ENCODE data around the gene NPR3.
A peak's percentile ranks its signal among the peaks of the same experiment; 100 is the strongest.

The NPR3 gene, protein sequence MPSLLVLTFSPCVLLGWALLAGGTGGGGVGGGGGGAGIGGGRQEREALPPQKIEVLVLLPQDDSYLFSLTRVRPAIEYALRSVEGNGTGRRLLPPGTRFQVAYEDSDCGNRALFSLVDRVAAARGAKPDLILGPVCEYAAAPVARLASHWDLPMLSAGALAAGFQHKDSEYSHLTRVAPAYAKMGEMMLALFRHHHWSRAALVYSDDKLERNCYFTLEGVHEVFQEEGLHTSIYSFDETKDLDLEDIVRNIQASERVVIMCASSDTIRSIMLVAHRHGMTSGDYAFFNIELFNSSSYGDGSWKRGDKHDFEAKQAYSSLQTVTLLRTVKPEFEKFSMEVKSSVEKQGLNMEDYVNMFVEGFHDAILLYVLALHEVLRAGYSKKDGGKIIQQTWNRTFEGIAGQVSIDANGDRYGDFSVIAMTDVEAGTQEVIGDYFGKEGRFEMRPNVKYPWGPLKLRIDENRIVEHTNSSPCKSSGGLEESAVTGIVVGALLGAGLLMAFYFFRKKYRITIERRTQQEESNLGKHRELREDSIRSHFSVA

DNA sequence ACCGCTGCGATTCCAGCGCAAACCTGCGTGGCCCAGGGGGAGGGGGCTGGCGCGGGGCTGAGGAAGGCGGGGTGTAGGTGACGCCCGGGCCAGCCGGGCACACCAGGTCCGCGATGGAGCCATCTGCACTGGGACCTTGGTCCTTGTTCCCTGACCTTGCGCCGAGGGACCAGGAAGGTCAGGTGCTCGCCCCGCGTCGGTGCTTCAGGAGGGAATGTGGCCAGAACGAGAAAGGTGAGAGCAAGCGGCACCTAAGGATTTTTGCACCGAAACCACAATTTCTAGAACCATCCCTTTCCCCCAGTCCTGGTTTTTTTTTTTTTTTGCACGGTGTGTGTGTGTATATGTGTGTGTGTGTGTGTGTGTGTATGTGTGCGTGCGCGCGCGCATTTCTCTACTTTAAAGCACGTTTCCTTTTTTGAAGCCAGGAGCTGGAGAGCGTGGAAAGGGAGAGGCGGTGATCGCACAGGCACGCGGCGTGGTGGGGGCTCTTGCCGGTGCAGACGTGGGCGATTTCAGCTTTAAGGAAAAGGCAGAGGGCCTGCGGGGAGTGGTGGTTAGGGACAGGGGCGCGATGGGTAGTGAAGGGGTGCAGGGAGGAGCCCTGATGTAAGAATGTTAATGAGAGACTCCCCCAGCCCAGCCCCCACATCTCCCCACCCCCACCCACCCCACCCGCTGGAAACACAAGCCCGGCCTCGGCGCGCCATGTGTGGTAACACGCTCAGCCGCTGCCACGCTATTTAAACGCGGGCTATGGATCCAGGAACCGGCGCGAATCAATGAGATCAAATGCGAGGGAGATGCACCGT, at the start of gene NPR3:
TSS of gene NPR3 (plus strand) at position 772 of the 812 bp plus-strand sequence. CDS start 456 bp downstream, outside the sequence.
- TF ChIP-seq, protein P1, sequence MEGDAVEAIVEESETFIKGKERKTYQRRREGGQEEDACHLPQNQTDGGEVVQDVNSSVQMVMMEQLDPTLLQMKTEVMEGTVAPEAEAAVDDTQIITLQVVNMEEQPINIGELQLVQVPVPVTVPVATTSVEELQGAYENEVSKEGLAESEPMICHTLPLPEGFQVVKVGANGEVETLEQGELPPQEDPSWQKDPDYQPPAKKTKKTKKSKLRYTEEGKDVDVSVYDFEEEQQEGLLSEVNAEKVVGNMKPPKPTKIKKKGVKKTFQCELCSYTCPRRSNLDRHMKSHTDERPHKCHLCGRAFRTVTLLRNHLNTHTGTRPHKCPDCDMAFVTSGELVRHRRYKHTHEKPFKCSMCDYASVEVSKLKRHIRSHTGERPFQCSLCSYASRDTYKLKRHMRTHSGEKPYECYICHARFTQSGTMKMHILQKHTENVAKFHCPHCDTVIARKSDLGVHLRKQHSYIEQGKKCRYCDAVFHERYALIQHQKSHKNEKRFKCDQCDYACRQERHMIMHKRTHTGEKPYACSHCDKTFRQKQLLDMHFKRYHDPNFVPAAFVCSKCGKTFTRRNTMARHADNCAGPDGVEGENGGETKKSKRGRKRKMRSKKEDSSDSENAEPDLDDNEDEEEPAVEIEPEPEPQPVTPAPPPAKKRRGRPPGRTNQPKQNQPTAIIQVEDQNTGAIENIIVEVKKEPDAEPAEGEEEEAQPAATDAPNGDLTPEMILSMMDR (IDR thresholded peaks at IDR 0.05; ENCODE audit: insufficient read depth, low read depth, low read length, missing control alignments): no peak
- peak; percentile 45 for DNase-seq (ENCODE audit: low read depth)
- H3K4me3 ChIP-seq (ENCODE audit: low read length): peak within 1 kb of the TSS; percentile 75

DNA sequence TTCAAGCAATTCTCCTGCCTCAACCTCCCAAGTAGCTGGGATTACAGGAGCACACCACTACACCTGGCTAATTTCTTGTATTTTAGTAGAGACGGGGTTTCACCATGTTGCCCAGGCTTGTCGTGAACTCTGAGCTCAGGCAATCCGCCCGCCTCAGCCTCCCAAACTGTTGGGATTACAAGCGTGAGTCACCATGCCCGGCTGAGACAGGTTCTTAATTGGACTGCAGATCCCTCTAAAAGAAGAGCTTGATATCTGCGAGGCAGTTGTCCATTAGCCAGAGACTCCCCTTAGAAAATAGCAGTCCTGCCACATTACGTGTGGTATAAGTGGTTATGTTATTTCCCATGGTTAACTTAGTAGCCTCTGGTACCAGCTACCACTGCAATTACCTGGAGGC, 46.6 kb upstream of the NPR3 start:
- H3K4me3 ChIP-seq (ENCODE audit: low read length): no peak overlapping the region
- peak; percentile 54 for DNase-seq (ENCODE audit: low read depth)

DNA sequence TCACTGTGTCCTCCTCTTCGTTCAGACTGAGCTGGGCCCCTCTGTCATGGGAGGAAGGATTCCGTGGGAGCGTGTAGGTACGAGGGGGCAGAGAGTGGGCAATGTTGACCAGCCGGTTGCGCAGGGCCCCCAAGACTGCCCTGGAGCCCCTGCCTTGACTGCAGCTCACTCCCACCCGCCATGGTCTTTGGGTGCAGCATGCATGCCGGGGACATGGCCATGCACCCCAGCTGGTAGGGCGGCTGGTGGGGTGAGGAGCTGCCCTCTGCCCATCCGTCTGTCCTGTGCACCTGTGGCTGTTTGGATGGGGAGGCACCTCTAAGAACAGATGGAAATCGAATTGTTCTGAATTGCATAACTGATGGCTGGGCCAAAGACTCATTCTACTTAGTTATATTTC, 42.6 kb upstream of the NPR3 start:
- TF ChIP-seq, protein P1 (IDR thresholded peaks at IDR 0.05; ENCODE audit: insufficient read depth, low read depth, low read length, missing control alignments): no peak
- H3K4me3 ChIP-seq (ENCODE audit: low read length): no peak overlapping the region
- no peak for DNase-seq (ENCODE audit: low read depth)

More for the DNA sequence above, 46.6 kb upstream of the NPR3 start:
- TF ChIP-seq, protein P1 (IDR thresholded peaks at IDR 0.05; ENCODE audit: insufficient read depth, low read depth, low read length, missing control alignments): no peak

DNA sequence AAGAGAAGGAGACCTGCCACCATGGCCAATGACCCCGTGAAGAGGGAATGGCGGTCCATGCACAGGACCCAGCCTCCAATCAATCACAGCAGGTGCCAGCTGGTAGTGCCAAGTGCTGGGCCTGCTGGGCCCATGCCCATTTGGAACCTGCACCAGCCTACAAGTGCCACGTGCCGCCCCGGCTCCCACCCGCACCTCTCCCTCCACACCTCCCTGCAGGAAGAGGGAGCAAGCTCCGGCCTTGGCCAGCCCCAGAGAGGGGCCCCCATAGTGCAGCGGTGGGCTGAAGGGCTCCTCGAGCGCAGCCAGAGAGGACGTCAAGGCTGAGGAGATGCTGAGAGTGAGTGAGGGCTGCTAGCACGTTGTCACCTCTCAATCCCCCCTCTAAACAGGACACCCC, 37.8 kb upstream of the NPR3 start:
- TF ChIP-seq, protein P1 (IDR thresholded peaks at IDR 0.05; ENCODE audit: insufficient read depth, low read depth, low read length, missing control alignments): no peak
- no peak overlapping the region for H3K4me3 ChIP-seq (ENCODE audit: low read length)
- DNase-seq (ENCODE audit: low read depth): no peak

DNA sequence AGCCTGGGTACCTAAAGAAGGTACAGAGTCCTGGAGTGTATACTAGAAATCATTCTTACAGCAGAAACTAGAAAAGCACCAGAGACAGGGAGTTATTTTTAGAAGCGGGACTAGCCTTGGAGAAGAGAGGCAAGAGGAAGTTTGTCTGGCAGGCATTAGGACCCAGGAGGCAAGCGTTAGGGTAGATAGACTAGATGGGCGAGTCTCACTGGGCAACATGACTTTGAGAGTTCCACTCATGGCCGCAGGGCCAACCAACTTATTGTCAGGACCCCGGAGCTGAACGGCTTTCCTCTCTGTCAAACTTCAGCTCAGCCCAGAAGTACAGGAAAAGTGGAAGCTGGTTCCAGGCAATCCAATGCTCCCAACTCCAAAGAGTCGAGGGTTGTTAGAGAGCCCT, 34.1 kb upstream of the NPR3 start:
- H3K4me3 ChIP-seq (ENCODE audit: low read length): no peak overlapping the region
- TF ChIP-seq, protein P1 (IDR thresholded peaks at IDR 0.05; ENCODE audit: insufficient read depth, low read depth, low read length, missing control alignments): no peak
- DNase-seq (ENCODE audit: low read depth): no peak

DNA sequence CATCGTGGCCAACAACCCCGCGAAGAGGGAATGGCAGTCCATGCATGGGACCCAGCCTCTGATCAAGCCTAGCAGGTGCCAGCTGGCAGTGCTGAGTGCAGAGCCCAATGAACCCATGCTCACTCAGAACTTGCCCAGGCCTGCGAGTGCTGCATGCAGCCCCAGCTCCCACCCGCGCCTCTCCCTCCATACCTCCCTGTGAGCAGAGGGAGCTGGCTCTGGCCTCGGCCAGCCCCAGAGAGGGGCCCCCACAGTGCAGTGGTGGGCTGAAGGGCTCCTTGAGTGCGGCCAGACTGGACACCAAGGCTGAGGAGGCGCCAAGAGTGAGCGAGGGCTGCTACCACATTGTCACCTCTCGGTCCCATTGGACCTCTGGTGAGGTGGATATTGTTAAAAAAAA, 32.6 kb upstream of the NPR3 start:
- no peak for DNase-seq (ENCODE audit: low read depth)
- TF ChIP-seq, protein P1 (IDR thresholded peaks at IDR 0.05; ENCODE audit: insufficient read depth, low read depth, low read length, missing control alignments): no peak
- H3K4me3 ChIP-seq (ENCODE audit: low read length): no peak overlapping the region
